Small intestine (tissue), 7 donors: ENCODE measurements around the gene RAD21L1. TPM values are rescaled to one million over a fixed set of nuclear protein-coding genes. Genes with fewer than 3 reads are reported as not detected.

Experiments used
- DNase-seq, 2 donors: peaks; one replicate each; pipeline versions ENCODE4 v3.0.0 to v3.0.0-alpha.2; 2013
- FAIRE-seq: peaks from 2 replicates; lab custom pipeline; 2012; peaks lifted over from hg19 to GRCh38; lab: Jason Lieb, UNC
- H3K27ac ChIP-seq, 3 donors: one replicate each; pipeline ENCODE4 v1.5.1; 2013; ENCODE audit warnings: low read length in 2 of 3, mild to moderate bottlenecking in 2 of 3, control low read depth in 1 of 3, inconsistent platforms in 1 of 3, low read depth in 1 of 3, moderate library complexity in 1 of 3
- H3K27me3 ChIP-seq, 3 donors: one replicate each; pipeline ENCODE4 v1.6.1; 2013; ENCODE audit warnings: low read length in 3 of 3, inconsistent platforms in 1 of 3; ENCODE audit not compliant: control insufficient read depth in 3 of 3, insufficient read depth in 3 of 3
- H3K36me3 ChIP-seq, 3 donors: one replicate each; pipeline ENCODE4 v1.6.1; 2013; ENCODE audit warnings: low read length in 3 of 3, inconsistent platforms in 1 of 3, low read depth in 1 of 3, mild to moderate bottlenecking in 1 of 3, moderate library complexity in 1 of 3; ENCODE audit not compliant: control insufficient read depth in 3 of 3, insufficient read depth in 2 of 3
- H3K4me1 ChIP-seq, 3 donors: one replicate each; pipeline ENCODE4 v1.6.1; 2013; ENCODE audit warnings: low read length in 2 of 3, inconsistent platforms in 1 of 3, low read depth in 1 of 3, mild to moderate bottlenecking in 1 of 3, moderate library complexity in 1 of 3; ENCODE audit not compliant: control insufficient read depth in 3 of 3, insufficient read depth in 2 of 3
- H3K4me3 ChIP-seq, 3 donors: one replicate each; pipeline ENCODE4 v1.5.1; 2013; ENCODE audit warnings: low read length in 3 of 3, control low read depth in 1 of 3, inconsistent platforms in 1 of 3, low read depth in 1 of 3, mild to moderate bottlenecking in 1 of 3, moderate library complexity in 1 of 3
- H3K9me3 ChIP-seq, 2 donors: one replicate each; pipeline ENCODE4 v1.6.1; 2013; ENCODE audit warnings: low read depth in 1 of 2, low read length in 1 of 2; ENCODE audit not compliant: control insufficient read depth in 2 of 2, insufficient read depth in 1 of 2
- WGBS, 3 donors: extraction: QIAGEN DNeasy Blood & Tissue Kit; methylation state at CpG; one replicate each; pipeline ENCODE4 v1.1.7; 2013; 5-methylcytosine and 5-hydroxymethylcytosine counted together
- polyA plus RNA-seq, 4 donors: library from polyadenylated mRNA; stranded (reverse) in 3 of 4; unstranded in 1 of 4; fragments of 200-250 nt in 3 of 4; fragments of 120-200 nt in 1 of 4; gene quantifications; one replicate each; pipeline versions ENCODE4 v1.2.1 to v1.2.3, GENCODE V29; 2013
- donor health status: healthy with polysubstance abuse.
- donor health status: control.
- donor health status: control.
- donor health status: Bipolar disorder and iron deficiency.
- donor health status: healthy.

Gene RAD21L1
- polyA plus RNA-seq, 4 donors: not detected

DNA sequence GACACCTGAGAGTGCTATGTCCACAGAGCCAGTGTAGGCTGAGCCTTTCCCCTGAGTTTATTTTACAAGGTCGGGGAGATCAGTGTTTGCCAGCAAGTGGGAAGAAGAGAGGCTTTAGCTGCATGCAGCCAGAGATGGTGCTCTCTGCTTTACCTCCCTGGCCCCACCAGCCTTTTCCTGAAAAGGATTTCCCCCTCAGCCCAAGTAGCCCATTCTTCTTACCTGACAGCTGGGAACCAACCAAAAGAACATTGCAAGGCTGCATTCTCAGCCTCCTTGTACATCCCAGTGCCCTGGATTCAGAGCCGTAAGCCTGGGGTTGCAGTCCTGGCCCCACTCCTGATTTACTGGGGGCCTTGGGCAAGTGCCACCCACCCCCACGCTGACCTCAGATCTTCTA lies 57.1 kb downstream of the RAD21L1 start:
- Histone ChIP-seq H3K4me1 (no peaks in the 10 kb centered on the region), H3K9me3 (no peaks in the 10 kb centered on the region), H3K4me3 (no peak overlapping the region), H3K27me3 (no peaks in the 10 kb centered on the region), H3K27ac (no peak overlapping the region), H3K36me3 (no peaks in the 10 kb centered on the region)
- FAIRE-seq: no peak
- 75 to 80% (median 79%) methylated on average over 3 of the region's 3 CpGs for WGBS, 3 donors
- no peak for DNase-seq

DNA sequence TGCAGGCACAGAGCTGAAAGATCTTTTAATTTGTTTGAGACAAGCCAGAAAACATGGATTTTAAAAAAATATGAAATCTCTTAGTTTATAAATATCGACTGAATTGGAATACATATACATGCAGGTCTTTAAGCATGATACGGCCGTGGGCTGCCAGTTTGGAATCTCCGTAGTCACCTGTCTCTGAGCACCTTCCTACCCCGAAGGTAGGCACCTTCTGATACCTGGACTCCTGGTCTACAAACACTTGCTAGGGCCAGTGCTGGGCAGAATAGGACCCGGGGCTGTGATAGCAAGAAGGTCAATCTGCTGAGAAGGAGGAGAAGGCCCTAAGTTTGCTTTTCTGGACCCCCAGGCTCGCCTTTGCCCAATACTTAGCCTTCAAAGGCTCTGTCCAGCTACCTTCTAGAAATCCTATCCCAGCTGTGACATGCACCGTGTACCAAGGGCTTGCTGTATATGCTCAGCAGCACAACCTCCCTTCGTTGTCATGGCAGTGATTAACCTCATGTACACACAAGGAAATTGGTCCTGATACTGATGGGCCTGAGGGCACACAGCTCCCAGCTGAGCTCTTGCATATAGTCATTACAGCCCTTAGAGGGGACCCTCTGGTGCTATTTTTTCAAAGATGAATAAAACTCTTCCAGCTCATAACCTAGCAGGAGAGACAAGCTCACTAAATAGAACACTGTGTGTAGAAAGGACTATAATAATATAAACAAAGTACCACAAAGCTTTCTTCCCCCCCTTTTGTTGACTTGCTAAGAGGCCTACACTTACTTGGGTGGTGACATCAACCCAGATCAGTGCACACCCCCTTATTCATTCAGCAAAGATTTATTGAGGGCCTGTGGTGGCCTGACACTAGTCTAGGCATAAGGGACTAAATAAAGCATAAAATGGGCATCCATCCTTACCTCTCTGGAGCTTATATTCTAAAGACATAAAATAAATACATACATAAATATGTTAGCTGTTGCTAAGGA lies 58.0 kb downstream of the RAD21L1 start:
- Histone ChIP-seq H3K27ac (no peak overlapping the region), H3K4me3 (no peak overlapping the region), H3K9me3 (no peaks in the 10 kb centered on the region), H3K4me1 (no peaks in the 10 kb centered on the region), H3K27me3 (no peaks in the 10 kb centered on the region), H3K36me3 (no peaks in the 10 kb centered on the region)
- DNase-seq (no peak), FAIRE-seq (no peak)
- 77 to 81% (median 77%) methylated on average over 9 of the region's 9 CpGs for WGBS, 3 donors

GRCh38 chr20:1286267-1287024 lies 60.6 kb downstream of the RAD21L1 start:
- FAIRE-seq (no peak), DNase-seq (no peak)
- Histone ChIP-seq H3K4me1 (no peaks in the 10 kb centered on the region), H3K9me3 (no peaks in the 10 kb centered on the region), H3K27me3 (no peaks in the 10 kb centered on the region), H3K36me3 (no peaks in the 10 kb centered on the region), H3K4me3 (no peak overlapping the region), H3K27ac (no peak overlapping the region)
- WGBS, 3 donors: 77 to 82% (median 78%) methylated on average over 9 of the region's 9 CpGs

- Histone ChIP-seq H3K36me3 (no peaks in the 10 kb centered on the region), H3K4me1 (no peaks in the 10 kb centered on the region), H3K27me3 (no peaks in the 10 kb centered on the region), H3K27ac (no peak overlapping the region), H3K4me3 (no peak overlapping the region), H3K9me3 (no peaks in the 10 kb centered on the region)
- DNase-seq (no peak), FAIRE-seq (no peak)
- WGBS, 3 donors: 30 to 67% (median 42%) methylated on average over 1 of the region's 1 CpG
Measured at GRCh38 chr20:1287306-1287705, 61.5 kb downstream of the RAD21L1 start.

GRCh38 chr20:1287787-1288569 lies 62.1 kb downstream of the RAD21L1 start:
- no peaks in the 10 kb centered on the region for H3K36me3 ChIP-seq
- H3K27ac ChIP-seq: no peak overlapping the region
- no peaks in the 10 kb centered on the region for H3K9me3 ChIP-seq
- H3K4me3 ChIP-seq: no peak overlapping the region
- 78 to 89% (median 87%) methylated on average over 11 of the region's 11 CpGs for WGBS, 3 donors
- no peaks in the 10 kb centered on the region for H3K27me3 ChIP-seq
- FAIRE-seq (no peak), DNase-seq (no peak)
- H3K4me1 ChIP-seq: no peaks in the 10 kb centered on the region

- no peaks in the 10 kb centered on the region for H3K9me3 ChIP-seq
- FAIRE-seq (no peak), DNase-seq (no peak)
- no peaks in the 10 kb centered on the region for H3K36me3 ChIP-seq
- peak overlapping the region in 1 of 3 donors; percentile 24 for H3K27ac ChIP-seq
- H3K4me1 ChIP-seq: no peaks in the 10 kb centered on the region
- 58 to 89% (median 72%) methylated on average over 5 of the region's 5 CpGs for WGBS, 3 donors
- no peak overlapping the region for H3K4me3 ChIP-seq
- no peaks in the 10 kb centered on the region for H3K27me3 ChIP-seq
Measured at GRCh38 chr20:1291191-1291741, 65.4 kb downstream of the RAD21L1 start.

DNA sequence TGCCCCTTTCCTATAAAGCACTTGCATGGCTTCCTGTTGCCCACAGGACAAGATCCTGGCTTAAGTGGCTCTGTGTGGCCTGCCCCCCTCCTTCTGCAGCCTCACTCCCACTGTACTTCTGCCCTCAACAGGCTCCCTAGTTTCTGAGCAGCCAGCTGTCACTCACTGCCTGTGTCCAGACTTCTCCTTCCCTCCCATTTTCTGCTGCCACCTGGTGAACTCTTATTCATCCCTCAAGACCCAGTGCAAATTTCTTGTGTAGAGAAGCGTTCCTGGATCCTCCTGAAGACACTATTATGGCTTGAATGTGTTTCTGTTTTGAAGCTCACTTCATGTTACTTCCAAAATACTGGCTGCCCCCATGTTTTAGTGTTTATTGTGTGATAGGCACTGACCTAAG lies 66.8 kb downstream of the RAD21L1 start:
- 88 to 91% (median 88%) methylated on average over 1 of the region's 1 CpG for WGBS, 3 donors
- no peak overlapping the region for H3K4me3 ChIP-seq
- DNase-seq (no peak), FAIRE-seq (no peak)
- H3K9me3 ChIP-seq: no peaks in the 10 kb centered on the region
- H3K27me3 ChIP-seq: no peaks in the 10 kb centered on the region
- H3K4me1 ChIP-seq: no peaks in the 10 kb centered on the region
- no peak overlapping the region for H3K27ac ChIP-seq
- H3K36me3 ChIP-seq: peaks cover 0 to 2% (median 0%) of the 10 kb centered on the region in 3 donors
